HepG2 (cell line): ENCODE measurements around the gene RANBP3L. TPM values are rescaled to one million over a fixed set of nuclear protein-coding genes. Genes with fewer than 3 reads are reported as not detected.

Source experiments
- ARID5B ChIP-seq: IDR thresholded peaks from 2 replicates; pipeline ENCODE4 v1.4.0; 2020; ENCODE audit warnings: mild to moderate bottlenecking, missing genetic modification reagents
- ATF4 ChIP-seq, 2 experiments: fragments of 450-650 bp in 1 of 2; sonication (generic) in 1 of 2; formaldehyde crosslinking; IDR thresholded peaks; 2 replicates each; pipeline versions ENCODE4 v1.5.0 to v1.8.0; 2020 to 2022; ENCODE audit warnings: mild to moderate bottlenecking in 1 of 2, missing genetic modification reagents in 1 of 2
- ELF4 ChIP-seq: sonication (generic); formaldehyde crosslinking; IDR thresholded peaks from 2 replicates; pipeline ENCODE4 v1.5.0; 2020; ENCODE audit warnings: missing genetic modification reagents, mild to moderate bottlenecking, moderate library complexity, borderline replicate concordance
- KDM3A ChIP-seq: IDR thresholded peaks from 2 replicates; pipeline ENCODE4 v1.6.1; 2018; ENCODE audit warnings: low read depth, missing compliant biosample characterization
- MAX ChIP-seq: IDR thresholded peaks from 2 replicates; pipeline ENCODE4 v1.6.1; 2012; ENCODE audit warnings: inconsistent platforms
- NFAT5 ChIP-seq: sonication (generic); formaldehyde crosslinking; IDR thresholded peaks from 2 replicates; pipeline ENCODE4 v1.4.0; 2020; ENCODE audit warnings: missing genetic modification reagents
- ZFY ChIP-seq: sonication (generic); formaldehyde crosslinking; IDR thresholded peaks from 2 replicates; pipeline ENCODE4 v1.4.0; 2020; ENCODE audit warnings: missing genetic modification reagents
- polyA plus RNA-seq, 8 experiments: library from polyadenylated mRNA; depleted of rRNA in 3 of 8; stranded (reverse) in 7 of 8; unstranded in 1 of 8; fragments of >200 nt; fragmentation: Illumina TruSeq in 4 of 8; extraction: Trizol in 4 of 8; gene quantifications; 2 replicates each; pipeline versions ENCODE4 v1.2.1 to v1.2.3, GENCODE V29; 2011 to 2016; ENCODE audit warnings: low read depth in 4 of 8, missing spikeins in 1 of 8, mixed read lengths in 1 of 8; ENCODE audit not compliant: insufficient read depth in 1 of 8
- total RNA-seq, 5 experiments: library from RNA; depleted of rRNA; stranded (reverse); fragments of >200 nt; fragmentation: Illumina TruSeq; extraction: Trizol; gene quantifications; 2 replicates each; pipeline ENCODE4 v1.2.3, GENCODE V29; 2016; ENCODE audit warnings: low read depth in 1 of 5

RANBP3L gene
- total and polyA plus RNA-seq, 2 of the 13 experiments (the other 11 are each of a cell fraction or from before 2014, with no cell fraction given): 0.09 TPM; not detected in 1

- TF ChIP-seq ELF4 (CRISPR knock-in tag) (no peak; the same call in 1 of the 2 replicates), NFAT5 (CRISPR knock-in tag) (peak; percentile 42; the same call in 1 of the 2 replicates), KDM3A (CRISPR knock-in tag) (peak; percentile 45; the same call in 1 of the 2 replicates), MAX (peak; percentile 57; the same call in 1 of the 2 replicates), ARID5B (CRISPR knock-in tag) (peak; percentile 46; the same call in 1 of the 2 replicates), ZFY (CRISPR knock-in tag) (peak; percentile 87), ATF4 (CRISPR knock-in tag; IDR thresholded peaks at IDR 0.05) (peak in 1 of 2 experiments; percentile 21; a peak in 1 of 4 replicates)
These were observed 60.7 kb downstream of the RANBP3L start (continued) for GRCh38 chr5:36240779-36241630.
